Prostate gland (tissue), 2 donors: Measurements from ENCODE around the gene HTR3E. TPM values are rescaled to one million over a fixed set of nuclear protein-coding genes. Genes with fewer than 3 reads are reported as not detected.
"Not testable (repeated sequence)": the region's sequence is repeated elsewhere in the genome, so short reads cannot be mapped to it uniquely, and the experiment has no call there.

Experiments
- DNase-seq: peaks from one replicate; pipeline ENCODE4 v3.0.0-alpha.2; 2019; ENCODE audit warnings: low spot score
- H3K27ac ChIP-seq, 2 donors: fragments of 200-600 bp; sonication (generic); 2 replicates each; pipeline ENCODE4 v1.5.1; 2017 to 2019
- H3K27me3 ChIP-seq: fragments of 200-600 bp; sonication (generic); replicated peaks from 2 replicates; pipeline ENCODE4 v1.5.1; 2019; ENCODE audit not compliant: insufficient read depth
- H3K36me3 ChIP-seq, 2 donors: fragments of 200-600 bp; sonication (generic); 1 replicate in 1 of 2; 2 replicates in 1 of 2; pipeline versions ENCODE4 v1.5.1 to v1.8.1; 2017 to 2019
- H3K4me1 ChIP-seq: fragments of 200-600 bp; sonication (generic); replicated peaks from 2 replicates; pipeline ENCODE4 v1.5.1; 2019
- H3K4me3 ChIP-seq, 2 donors: fragments of 200-600 bp; sonication (generic); 2 replicates each; pipeline ENCODE4 v1.5.1; 2017 to 2019
- H3K9me3 ChIP-seq: fragments of 200-600 bp; sonication (generic); 2 replicates; pipeline ENCODE4 v1.5.1; 2017
- POLR2A ChIP-seq: fragments of 450-650 bp; IDR thresholded peaks from one replicate; pipeline ENCODE4 v1.6.1; 2016; ENCODE audit warnings: antibody characterized with exemption, mild to moderate bottlenecking
- POLR2AphosphoS5 ChIP-seq: sonication (generic); formaldehyde crosslinking; IDR thresholded peaks from one replicate; pipeline ENCODE4 v1.6.1; 2017; ENCODE audit warnings: antibody characterized with exemption
- WGBS: methylation state at CpG from one replicate; pipeline ENCODE4 v1.1.5; 2018; 5-methylcytosine and 5-hydroxymethylcytosine counted together
- intact Hi-C: fragments of 100-400 bp; cut with DNase I; formaldehyde crosslinking; loops from one replicate; pipeline ENCODE4 v1.14.2; 2022
- total RNA-seq, 2 donors: library from RNA; depleted of rRNA; stranded (reverse); fragments of >200 nt; gene quantifications; one replicate each; pipeline ENCODE4 v1.1.0, GENCODE V29; 2016
- TF ChIP-seq, protein P1 (sequence below), 4 experiments: fragments of 200-600 bp in 2 of 4; fragments of 450-650 bp in 2 of 4; sonication (generic) in 2 of 4; IDR thresholded peaks; 1 replicate in 3 of 4; 2 replicates in 1 of 4; pipeline ENCODE4 v1.5.1; 2016 to 2019; ENCODE audit warnings: antibody characterized with exemption in 4 of 4, mild to moderate bottlenecking in 2 of 4, moderate library complexity in 2 of 4

HTR3E gene
- total RNA-seq, 2 donors from 2014 or later, result not detected

GRCh38 chr3:184148076-184148475 lies 51.2 kb downstream of the HTR3E start:
- WGBS, result 82% methylated on average over 3 of the region's 3 CpGs
- H3K27me3 ChIP-seq, result no peaks in the 10 kb centered on the region
- H3K4me1 ChIP-seq, result peaks cover 4% of the 10 kb centered on the region
- no peak overlapping the region for H3K27ac ChIP-seq
- H3K9me3 ChIP-seq, result no peaks in the 10 kb centered on the region
- H3K36me3 ChIP-seq, result peaks cover 2 to 3% of the 10 kb centered on the region in 2 donors
- intact Hi-C loops, result loop anchor here (5.0 kb wide), 1 partner anchor 94 kb away; no protein-coding TSS in a partner anchor
- no peak overlapping the region for H3K4me3 ChIP-seq
- DNase-seq, result no peak
- TF ChIP-seq, protein P1, sequence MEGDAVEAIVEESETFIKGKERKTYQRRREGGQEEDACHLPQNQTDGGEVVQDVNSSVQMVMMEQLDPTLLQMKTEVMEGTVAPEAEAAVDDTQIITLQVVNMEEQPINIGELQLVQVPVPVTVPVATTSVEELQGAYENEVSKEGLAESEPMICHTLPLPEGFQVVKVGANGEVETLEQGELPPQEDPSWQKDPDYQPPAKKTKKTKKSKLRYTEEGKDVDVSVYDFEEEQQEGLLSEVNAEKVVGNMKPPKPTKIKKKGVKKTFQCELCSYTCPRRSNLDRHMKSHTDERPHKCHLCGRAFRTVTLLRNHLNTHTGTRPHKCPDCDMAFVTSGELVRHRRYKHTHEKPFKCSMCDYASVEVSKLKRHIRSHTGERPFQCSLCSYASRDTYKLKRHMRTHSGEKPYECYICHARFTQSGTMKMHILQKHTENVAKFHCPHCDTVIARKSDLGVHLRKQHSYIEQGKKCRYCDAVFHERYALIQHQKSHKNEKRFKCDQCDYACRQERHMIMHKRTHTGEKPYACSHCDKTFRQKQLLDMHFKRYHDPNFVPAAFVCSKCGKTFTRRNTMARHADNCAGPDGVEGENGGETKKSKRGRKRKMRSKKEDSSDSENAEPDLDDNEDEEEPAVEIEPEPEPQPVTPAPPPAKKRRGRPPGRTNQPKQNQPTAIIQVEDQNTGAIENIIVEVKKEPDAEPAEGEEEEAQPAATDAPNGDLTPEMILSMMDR (IDR thresholded peaks at IDR 0.05), result no peak
- TF ChIP-seq POLR2AphosphoS5 (no peak), POLR2A (no peak)

DNA sequence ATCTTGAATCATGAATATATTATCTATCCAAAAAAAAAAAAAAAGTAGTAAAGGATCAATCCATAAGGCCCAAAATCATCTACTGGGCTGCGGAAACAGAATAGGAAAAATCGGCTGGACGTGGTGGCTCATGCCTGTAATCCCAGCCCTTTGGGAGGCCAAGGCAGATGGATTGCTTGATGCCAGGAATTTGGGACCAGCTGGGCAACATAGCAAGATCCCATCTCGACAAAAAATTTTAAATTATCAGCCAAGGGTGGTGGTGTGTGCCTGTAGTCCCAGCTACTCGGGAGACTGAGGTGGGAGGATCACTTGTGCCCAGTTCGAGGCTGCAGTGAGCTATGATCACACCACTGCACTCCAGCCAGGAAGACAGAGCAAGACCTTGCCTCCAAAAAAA lies 52.3 kb downstream of the HTR3E start:
- no peaks in the 10 kb centered on the region for H3K27me3 ChIP-seq
- no peak for DNase-seq
- peaks cover 4% of the 10 kb centered on the region for H3K4me1 ChIP-seq
- no peak overlapping the region for H3K4me3 ChIP-seq
- 88% methylated on average over 6 of the region's 6 CpGs for WGBS
- H3K36me3 ChIP-seq, result no peaks in the 10 kb centered on the region
- H3K9me3 ChIP-seq, result no peaks in the 10 kb centered on the region
- intact Hi-C loops, result loop anchor here (5.0 kb wide), 1 partner anchor 93 kb away; no protein-coding TSS in a partner anchor
- H3K27ac ChIP-seq, result no peak overlapping the region
- no peak for TF ChIP-seq POLR2AphosphoS5
- TF ChIP-seq POLR2A, result no peak
- TF ChIP-seq, protein P1 (IDR thresholded peaks at IDR 0.05), result no peak

DNA sequence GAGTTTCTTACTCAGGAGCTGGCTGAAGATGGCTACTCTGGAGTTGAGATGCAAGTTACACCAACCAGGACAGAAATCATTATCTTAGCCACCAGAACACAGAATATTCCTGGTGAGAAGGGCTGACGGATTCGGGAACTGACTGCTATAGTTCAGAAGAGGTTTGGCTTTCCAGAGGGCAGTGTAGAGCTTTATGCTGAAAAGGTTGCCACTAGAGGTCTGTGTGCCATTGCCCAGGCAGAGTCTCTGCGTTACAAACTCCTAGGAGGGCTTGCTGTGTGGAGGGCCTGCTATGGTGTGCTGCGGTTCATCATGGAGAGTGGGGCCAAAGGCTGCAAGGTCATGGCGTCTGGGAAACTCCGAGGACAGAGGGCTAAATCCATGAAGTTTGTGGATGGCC lies 52.9 kb downstream of the HTR3E start:
- H3K27me3 ChIP-seq, H3K36me3 ChIP-seq, H3K9me3 ChIP-seq, H3K4me3 ChIP-seq, DNase-seq, H3K27ac ChIP-seq, H3K4me1 ChIP-seq: not testable (repeated sequence)
- intact Hi-C loops, result loop anchor here (5.0 kb wide), 1 partner anchor 93 kb away; no protein-coding TSS in a partner anchor
- WGBS, result 66% methylated on average over 6 of the region's 6 CpGs

DNA sequence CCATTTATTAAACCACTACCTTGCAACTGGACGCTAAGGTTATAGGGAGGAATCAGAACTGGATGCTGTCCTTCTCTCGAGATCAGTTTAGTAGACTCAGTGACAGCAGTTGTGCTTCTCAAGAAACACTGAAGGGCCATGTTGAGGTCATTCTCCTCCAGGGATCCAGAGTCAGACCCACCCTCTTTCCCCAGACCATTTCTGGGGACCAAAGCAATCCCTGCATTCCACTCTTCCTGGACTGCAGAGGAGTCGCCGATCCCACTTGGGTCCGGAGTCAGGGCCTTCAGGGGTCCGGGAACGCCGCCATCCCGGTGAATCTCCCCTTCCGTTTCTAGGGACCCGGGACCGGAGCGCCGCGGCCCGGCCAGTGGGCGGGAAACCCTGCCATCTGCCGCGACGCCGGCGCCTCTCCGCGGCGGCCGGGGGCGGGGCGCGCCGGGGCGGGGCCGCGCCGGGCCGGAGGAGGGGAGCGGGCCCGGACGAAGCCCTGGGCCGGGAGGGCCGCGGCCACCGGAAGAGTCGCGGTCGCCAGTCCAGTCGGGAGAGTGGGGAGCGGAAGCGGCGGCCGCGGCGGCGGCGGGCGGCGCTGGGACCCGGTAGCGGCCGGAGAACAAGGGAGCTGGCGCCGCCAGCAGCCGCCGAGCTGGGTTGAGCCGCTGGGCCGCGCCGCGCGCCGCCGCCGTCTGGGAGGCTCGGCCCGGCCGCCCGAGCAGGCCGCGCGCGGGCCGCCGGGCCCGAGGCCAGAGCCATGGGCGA lies 58.2 kb downstream of the HTR3E start, which contains the start of gene DVL3:
Gene DVL3, plus strand, starts transcription at position 493 of the 759 bp plus-strand sequence. Its CDS starts 259 bp downstream, at position 752.
- WGBS, result 1% methylated on average over 29 of the region's 84 CpGs
- peaks cover 13% of the 10 kb centered on the region for H3K4me1 ChIP-seq
- H3K27me3 ChIP-seq, result no peaks in the 10 kb centered on the region
- no peaks in the 10 kb centered on the region for H3K36me3 ChIP-seq
- intact Hi-C loops, result no loop called here
- DNase-seq, result peak; percentile 67
- no peaks in the 10 kb centered on the region for H3K9me3 ChIP-seq
- peak within 1 kb of the TSS; percentile 84 to 91 for H3K27ac ChIP-seq
- H3K4me3 ChIP-seq, result peak within 1 kb of the TSS; percentile 78 to 81
- TF ChIP-seq POLR2A, result peak; percentile 35
- TF ChIP-seq, protein P1 (IDR thresholded peaks at IDR 0.05), result peak in 1 of 4 experiments; percentile 6
- TF ChIP-seq POLR2AphosphoS5, result no peak

DNA sequence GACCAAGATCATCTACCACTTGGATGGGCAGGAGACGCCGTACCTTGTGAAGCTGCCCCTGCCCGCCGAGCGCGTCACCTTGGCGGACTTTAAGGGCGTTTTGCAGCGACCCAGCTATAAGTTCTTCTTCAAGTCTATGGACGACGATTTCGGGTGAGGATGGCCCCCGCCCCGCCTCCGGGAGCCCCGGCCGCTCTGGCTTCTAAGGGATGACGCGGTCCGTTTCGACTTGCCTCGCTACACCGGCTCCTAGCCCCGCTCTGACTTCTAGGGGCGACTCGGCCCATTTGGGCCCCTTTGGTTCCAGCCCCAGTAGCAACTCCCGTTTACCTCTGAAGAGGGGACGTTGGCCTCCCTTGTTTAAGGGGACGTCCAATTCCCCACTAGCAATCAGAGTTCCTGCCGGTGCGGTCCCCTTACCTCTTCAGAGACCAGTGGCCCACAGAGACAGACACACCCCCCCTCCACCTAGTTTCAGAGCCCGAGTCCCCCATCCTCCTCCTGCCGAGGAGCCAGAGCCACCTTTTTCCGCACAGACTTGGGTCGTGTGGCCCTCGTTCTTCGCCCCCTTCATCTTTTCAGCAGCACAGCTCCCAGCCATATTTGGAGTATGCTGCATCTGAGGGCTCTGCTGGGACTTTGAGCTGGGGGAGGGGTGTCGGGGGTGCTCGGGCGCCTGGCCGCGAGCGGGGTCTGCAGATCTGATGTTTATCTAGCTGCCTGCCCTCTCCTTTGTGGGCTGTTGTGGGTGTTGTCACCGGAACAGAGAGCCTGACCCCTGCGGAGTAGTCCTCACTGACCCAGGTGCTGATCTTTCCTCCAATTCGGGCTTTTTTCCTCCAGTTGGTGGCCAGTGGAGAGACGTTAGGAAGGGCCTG lies 59.0 kb downstream of the HTR3E start:
- DNase-seq, result peak; percentile 24
- Histone ChIP-seq H3K27me3 (no peaks in the 10 kb centered on the region), H3K27ac (peak overlapping the region; percentile 84 to 91), H3K36me3 (no peaks in the 10 kb centered on the region), H3K9me3 (no peaks in the 10 kb centered on the region), H3K4me1 (peaks cover 13% of the 10 kb centered on the region), H3K4me3 (peak overlapping the region; percentile 78 to 81)
- intact Hi-C loops, result no loop called here
- TF ChIP-seq POLR2A (no peak), POLR2AphosphoS5 (no peak)
- TF ChIP-seq, protein P1 (IDR thresholded peaks at IDR 0.05), result no peak
- WGBS, result under 1% methylated on average over 47 of the region's 47 CpGs
